Stimulated activated CD8-positive, alpha-beta memory T cell treated with anti-CD3 and anti-CD28 coated beads, Interleukin-4, amount 100 ng/mL, for 48 hours (primary cell): ENCODE measurements around the gene THBS4.
"Not testable (repeated sequence)": the region's sequence is repeated elsewhere in the genome, so short reads cannot be mapped to it uniquely, and the experiment has no call there.

Source experiments
- DNase-seq: peaks from one replicate; pipeline ENCODE4 v3.0.0-alpha.2; 2020

THBS4 gene

GRCh38 chr5:80077051-80077714 lies 42.0 kb downstream of the THBS4 start:
- no peak for DNase-seq

- no peak for DNase-seq
Measured at GRCh38 chr5:80078921-80079320, 43.8 kb downstream of the THBS4 start.

GRCh38 chr5:80082281-80082680 lies 47.1 kb downstream of the THBS4 start:
- DNase-seq, result no peak

- DNase-seq, result peak; percentile 82
Measured at GRCh38 chr5:80082731-80083100, 47.6 kb downstream of the THBS4 start.

GRCh38 chr5:80083101-80083890 lies 48.1 kb downstream of the THBS4 start:
- DNase-seq, result peak; percentile 57

- no peak for DNase-seq
Measured at GRCh38 chr5:80090884-80091166, 55.7 kb downstream of the THBS4 start.

- peak; percentile 30 for DNase-seq
Measured at GRCh38 chr5:80091792-80092192, 56.6 kb downstream of the THBS4 start.

GRCh38 chr5:80092486-80093107 lies 57.4 kb downstream of the THBS4 start:
- DNase-seq, result no peak

GRCh38 chr5:80093796-80094195 lies 58.6 kb downstream of the THBS4 start:
- DNase-seq, result no peak

GRCh38 chr5:80094236-80094738 lies 59.1 kb downstream of the THBS4 start:
- no peak for DNase-seq

GRCh38 chr5:80097451-80097850 lies 62.3 kb downstream of the THBS4 start:
- no peak for DNase-seq

GRCh38 chr5:80101993-80102392 lies 66.8 kb downstream of the THBS4 start:
- DNase-seq, result no peak

GRCh38 chr5:80103371-80103770 lies 68.2 kb downstream of the THBS4 start:
- no peak for DNase-seq

GRCh38 chr5:80105698-80106439 lies 70.7 kb downstream of the THBS4 start:
- DNase-seq, result no peak

GRCh38 chr5:80106916-80107315 lies 71.8 kb downstream of the THBS4 start:
- no peak for DNase-seq

GRCh38 chr5:80109646-80110478 lies 74.7 kb downstream of the THBS4 start:
- DNase-seq, result no peak

- DNase-seq, result not testable (repeated sequence)
Measured at GRCh38 chr5:80111376-80111990, 76.3 kb downstream of the THBS4 start.

GRCh38 chr5:80114860-80115259 lies 79.7 kb downstream of the THBS4 start:
- DNase-seq, result no peak

- DNase-seq, result no peak
Measured at GRCh38 chr5:80116000-80116399, 80.9 kb downstream of the THBS4 start.

- no peak for DNase-seq
Measured at GRCh38 chr5:80116465-80116864, 81.3 kb downstream of the THBS4 start.

GRCh38 chr5:80117446-80117845 lies 82.3 kb downstream of the THBS4 start:
- no peak for DNase-seq

- no peak for DNase-seq
Measured at GRCh38 chr5:80119372-80119771, 84.2 kb downstream of the THBS4 start.
